ENCODE data around the gene ZNF273.

GRCh38 chr7:64868499-64868898, 34.6 kb upstream of the ZNF273 start:
- TF ChIP-seq CTCF (conservative IDR thresholded peaks at IDR 0.05; ENCODE audit: low read length) (no peak), EZH2phosphoT487 (IDR thresholded peaks at IDR 0.05; ENCODE audit: borderline replicate concordance) (no peak)

Measured in Loucy (cell line).